Astrocyte (in vitro differentiated cells and primary cell): ENCODE measurements around the gene CERS6.

Experiments used
- CTCF ChIP-seq: IDR thresholded peaks from 2 replicates; pipeline ENCODE4 v1.5.1; 2011; ENCODE audit warnings: low read depth, mild to moderate bottlenecking, inconsistent platforms, low read length, moderate library complexity; ENCODE audit not compliant: insufficient read depth
- EZH2 ChIP-seq: IDR thresholded peaks from 2 replicates; pipeline ENCODE4 v1.6.1; 2012; ENCODE audit warnings: mild to moderate bottlenecking, low read length, inconsistent platforms; ENCODE audit not compliant: insufficient read depth

GRCh38 chr2:168482952-168483831 lies 27.1 kb downstream of the CERS6 start:
- TF ChIP-seq EZH2, result no peak
- TF ChIP-seq CTCF, result no peak
